ENCODE results near the gene BOK. TPM values are rescaled to one million over a fixed set of nuclear protein-coding genes. Genes with fewer than 3 reads are reported as not detected.

Gene BOK
- total and polyA plus RNA-seq, 2 of the 13 experiments (the other 11 are each of a cell fraction or from before 2014, with no cell fraction given), result 35.5 to 39.2 TPM

- TF ChIP-seq ZSCAN5A (CRISPR knock-in tag; IDR thresholded peaks at IDR 0.05; ENCODE audit: borderline replicate concordance) (no peak), E2F5 (CRISPR knock-in tag; conservative IDR thresholded peaks at IDR 0.05) (no peak), UBTF (CRISPR knock-in tag; IDR thresholded peaks at IDR 0.05) (no peak), ZNF468 (CRISPR knock-in tag; IDR thresholded peaks at IDR 0.05) (0 out of 2 replicates have a peak, but pooled peaks have one; percentile 55), ZNF75D (CRISPR knock-in tag; IDR thresholded peaks at IDR 0.05; ENCODE audit: borderline replicate concordance) (no peak), HOXD1 (CRISPR knock-in tag; IDR thresholded peaks at IDR 0.05) (no peak), ZNF124 (CRISPR knock-in tag; IDR thresholded peaks at IDR 0.05) (0 out of 2 replicates have a peak, but pooled peaks have one; percentile 15), ARHGAP35 (CRISPR knock-in tag; IDR thresholded peaks at IDR 0.05; ENCODE audit: borderline replicate concordance) (no peak), ZNF501 (CRISPR knock-in tag; IDR thresholded peaks at IDR 0.05) (0 out of 2 replicates have a peak, but pooled peaks have one; percentile 65), PBX3 (CRISPR knock-in tag; IDR thresholded peaks at IDR 0.05; ENCODE audit: borderline replicate concordance) (no peak), SP5 (CRISPR knock-in tag; IDR thresholded peaks at IDR 0.05; ENCODE audit: borderline replicate concordance, low read depth) (no peak), GATAD2A (CRISPR knock-in tag; IDR thresholded peaks at IDR 0.05) (no peak), CHD2 (IDR thresholded peaks at IDR 0.05; ENCODE audit: low read depth, low read length) (no peak), ZNF703 (CRISPR knock-in tag; IDR thresholded peaks at IDR 0.05; ENCODE audit: borderline replicate concordance) (no peak), THAP9 (CRISPR knock-in tag; IDR thresholded peaks at IDR 0.05; ENCODE audit: borderline replicate concordance) (peak; percentile 68), GTF3A (CRISPR knock-in tag; conservative IDR thresholded peaks at IDR 0.05) (no peak)
Measured at GRCh38 chr2:241560162-241560882, 1.8 kb downstream of the BOK start (continued).
